ENCODE results near the gene IL1RL1. TPM values are rescaled to one million over a fixed set of nuclear protein-coding genes. Genes with fewer than 3 reads are reported as not detected.

IL1RL1 gene
- total RNA-seq, 1 experiment from 2014 or later: not detected

DNA sequence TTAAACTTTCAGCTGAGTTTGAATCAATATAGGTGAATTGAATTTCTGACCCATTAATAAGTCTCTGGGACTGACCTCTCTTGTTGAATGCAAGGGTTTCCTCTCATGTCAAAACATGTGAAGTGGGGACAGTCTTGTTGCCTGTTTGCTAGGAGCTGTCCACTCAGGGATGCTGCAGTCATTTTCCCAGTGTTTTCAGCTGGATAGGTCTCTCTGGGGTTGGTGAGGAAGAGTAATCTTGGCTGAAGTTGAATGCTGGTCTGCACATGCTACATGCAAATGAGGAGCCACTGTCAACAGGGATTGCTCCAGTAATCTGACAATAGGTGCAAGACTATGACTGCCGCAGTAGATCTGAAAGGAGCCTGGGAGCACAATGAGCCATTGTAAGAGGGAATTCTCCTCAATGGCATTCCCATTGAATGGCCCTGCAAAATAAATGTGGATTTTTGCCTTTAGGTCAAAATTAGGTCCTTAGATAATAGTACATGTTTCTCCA lies 34.1 kb upstream of the IL1RL1 start:
- no peak for DNase-seq (ENCODE audit: low spot score)
- Mint-ChIP-seq H3K4me3 (no peak overlapping the region), H3K4me1 (no peaks in the 10 kb centered on the region), H3K36me3 (peaks cover 4% of the 10 kb centered on the region), H3K27me3 (ENCODE audit: low read depth) (no peaks in the 10 kb centered on the region), H3K27ac (no peak overlapping the region), H3K9me3 (peaks cover 27% of the 10 kb centered on the region)
- TF ChIP-seq, protein P1, sequence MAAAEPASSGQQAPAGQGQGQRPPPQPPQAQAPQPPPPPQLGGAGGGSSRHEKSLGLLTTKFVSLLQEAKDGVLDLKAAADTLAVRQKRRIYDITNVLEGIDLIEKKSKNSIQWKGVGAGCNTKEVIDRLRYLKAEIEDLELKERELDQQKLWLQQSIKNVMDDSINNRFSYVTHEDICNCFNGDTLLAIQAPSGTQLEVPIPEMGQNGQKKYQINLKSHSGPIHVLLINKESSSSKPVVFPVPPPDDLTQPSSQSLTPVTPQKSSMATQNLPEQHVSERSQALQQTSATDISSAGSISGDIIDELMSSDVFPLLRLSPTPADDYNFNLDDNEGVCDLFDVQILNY (CRISPR knock-in tag; IDR thresholded peaks at IDR 0.05): no peak
- TF ChIP-seq, protein P2, sequence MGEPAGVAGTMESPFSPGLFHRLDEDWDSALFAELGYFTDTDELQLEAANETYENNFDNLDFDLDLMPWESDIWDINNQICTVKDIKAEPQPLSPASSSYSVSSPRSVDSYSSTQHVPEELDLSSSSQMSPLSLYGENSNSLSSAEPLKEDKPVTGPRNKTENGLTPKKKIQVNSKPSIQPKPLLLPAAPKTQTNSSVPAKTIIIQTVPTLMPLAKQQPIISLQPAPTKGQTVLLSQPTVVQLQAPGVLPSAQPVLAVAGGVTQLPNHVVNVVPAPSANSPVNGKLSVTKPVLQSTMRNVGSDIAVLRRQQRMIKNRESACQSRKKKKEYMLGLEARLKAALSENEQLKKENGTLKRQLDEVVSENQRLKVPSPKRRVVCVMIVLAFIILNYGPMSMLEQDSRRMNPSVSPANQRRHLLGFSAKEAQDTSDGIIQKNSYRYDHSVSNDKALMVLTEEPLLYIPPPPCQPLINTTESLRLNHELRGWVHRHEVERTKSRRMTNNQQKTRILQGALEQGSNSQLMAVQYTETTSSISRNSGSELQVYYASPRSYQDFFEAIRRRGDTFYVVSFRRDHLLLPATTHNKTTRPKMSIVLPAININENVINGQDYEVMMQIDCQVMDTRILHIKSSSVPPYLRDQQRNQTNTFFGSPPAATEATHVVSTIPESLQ (CRISPR knock-in tag; IDR thresholded peaks at IDR 0.05): no peak
- TF ChIP-seq NFATC4 (CRISPR knock-in tag; IDR thresholded peaks at IDR 0.05): no peak
- TF ChIP-seq PRRX2 (CRISPR knock-in tag; IDR thresholded peaks at IDR 0.05): no peak
- no peak for TF ChIP-seq SMAD4 (CRISPR knock-in tag; IDR thresholded peaks at IDR 0.05)
- TF ChIP-seq CREM (CRISPR knock-in tag; IDR thresholded peaks at IDR 0.05): no peak
- TF ChIP-seq GTF2I (CRISPR knock-in tag; conservative IDR thresholded peaks at IDR 0.05): no peak
- TF ChIP-seq, protein P3, sequence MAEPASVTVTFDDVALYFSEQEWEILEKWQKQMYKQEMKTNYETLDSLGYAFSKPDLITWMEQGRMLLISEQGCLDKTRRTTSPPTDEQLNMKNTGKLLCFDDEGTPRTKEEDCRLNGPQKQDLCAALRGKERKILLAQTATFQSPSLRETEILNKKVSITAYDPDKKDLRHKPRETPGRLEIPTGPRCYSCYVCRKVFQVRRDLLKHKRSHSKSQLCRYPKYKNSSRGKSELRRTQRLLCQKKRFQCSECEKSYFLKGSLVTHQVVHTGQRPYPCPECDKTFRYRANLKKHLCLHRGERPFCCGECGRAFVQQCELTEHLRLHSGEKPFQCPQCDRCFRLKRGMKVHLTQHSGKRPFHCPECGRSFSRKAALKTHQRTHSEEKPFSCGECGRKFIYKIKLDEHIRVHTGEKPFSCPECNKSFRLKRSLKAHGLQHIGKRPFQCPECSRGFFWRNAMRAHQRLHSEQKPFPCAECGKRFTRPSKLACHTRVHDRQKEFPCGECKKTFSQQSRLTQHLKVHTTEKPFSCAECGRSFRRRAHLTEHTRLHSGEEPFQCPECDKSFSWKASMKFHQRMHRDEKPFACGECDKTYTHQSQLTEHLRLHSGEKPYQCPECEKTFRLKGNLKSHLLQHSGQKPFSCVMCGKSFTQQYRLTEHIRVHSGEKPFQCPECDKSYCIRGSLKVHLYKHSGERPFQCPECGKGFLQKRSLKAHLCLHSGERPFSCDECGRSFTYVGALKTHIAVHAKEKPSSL (CRISPR knock-in tag; conservative IDR thresholded peaks at IDR 0.05): no peak
- TF ChIP-seq CREB1 (CRISPR knock-in tag; IDR thresholded peaks at IDR 0.05): no peak
- TF ChIP-seq, protein P4, sequence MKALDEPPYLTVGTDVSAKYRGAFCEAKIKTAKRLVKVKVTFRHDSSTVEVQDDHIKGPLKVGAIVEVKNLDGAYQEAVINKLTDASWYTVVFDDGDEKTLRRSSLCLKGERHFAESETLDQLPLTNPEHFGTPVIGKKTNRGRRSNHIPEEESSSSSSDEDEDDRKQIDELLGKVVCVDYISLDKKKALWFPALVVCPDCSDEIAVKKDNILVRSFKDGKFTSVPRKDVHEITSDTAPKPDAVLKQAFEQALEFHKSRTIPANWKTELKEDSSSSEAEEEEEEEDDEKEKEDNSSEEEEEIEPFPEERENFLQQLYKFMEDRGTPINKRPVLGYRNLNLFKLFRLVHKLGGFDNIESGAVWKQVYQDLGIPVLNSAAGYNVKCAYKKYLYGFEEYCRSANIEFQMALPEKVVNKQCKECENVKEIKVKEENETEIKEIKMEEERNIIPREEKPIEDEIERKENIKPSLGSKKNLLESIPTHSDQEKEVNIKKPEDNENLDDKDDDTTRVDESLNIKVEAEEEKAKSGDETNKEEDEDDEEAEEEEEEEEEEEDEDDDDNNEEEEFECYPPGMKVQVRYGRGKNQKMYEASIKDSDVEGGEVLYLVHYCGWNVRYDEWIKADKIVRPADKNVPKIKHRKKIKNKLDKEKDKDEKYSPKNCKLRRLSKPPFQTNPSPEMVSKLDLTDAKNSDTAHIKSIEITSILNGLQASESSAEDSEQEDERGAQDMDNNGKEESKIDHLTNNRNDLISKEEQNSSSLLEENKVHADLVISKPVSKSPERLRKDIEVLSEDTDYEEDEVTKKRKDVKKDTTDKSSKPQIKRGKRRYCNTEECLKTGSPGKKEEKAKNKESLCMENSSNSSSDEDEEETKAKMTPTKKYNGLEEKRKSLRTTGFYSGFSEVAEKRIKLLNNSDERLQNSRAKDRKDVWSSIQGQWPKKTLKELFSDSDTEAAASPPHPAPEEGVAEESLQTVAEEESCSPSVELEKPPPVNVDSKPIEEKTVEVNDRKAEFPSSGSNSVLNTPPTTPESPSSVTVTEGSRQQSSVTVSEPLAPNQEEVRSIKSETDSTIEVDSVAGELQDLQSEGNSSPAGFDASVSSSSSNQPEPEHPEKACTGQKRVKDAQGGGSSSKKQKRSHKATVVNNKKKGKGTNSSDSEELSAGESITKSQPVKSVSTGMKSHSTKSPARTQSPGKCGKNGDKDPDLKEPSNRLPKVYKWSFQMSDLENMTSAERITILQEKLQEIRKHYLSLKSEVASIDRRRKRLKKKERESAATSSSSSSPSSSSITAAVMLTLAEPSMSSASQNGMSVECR (CRISPR knock-in tag; IDR thresholded peaks at IDR 0.05; ENCODE audit: borderline replicate concordance): no peak
- TF ChIP-seq, protein P5, sequence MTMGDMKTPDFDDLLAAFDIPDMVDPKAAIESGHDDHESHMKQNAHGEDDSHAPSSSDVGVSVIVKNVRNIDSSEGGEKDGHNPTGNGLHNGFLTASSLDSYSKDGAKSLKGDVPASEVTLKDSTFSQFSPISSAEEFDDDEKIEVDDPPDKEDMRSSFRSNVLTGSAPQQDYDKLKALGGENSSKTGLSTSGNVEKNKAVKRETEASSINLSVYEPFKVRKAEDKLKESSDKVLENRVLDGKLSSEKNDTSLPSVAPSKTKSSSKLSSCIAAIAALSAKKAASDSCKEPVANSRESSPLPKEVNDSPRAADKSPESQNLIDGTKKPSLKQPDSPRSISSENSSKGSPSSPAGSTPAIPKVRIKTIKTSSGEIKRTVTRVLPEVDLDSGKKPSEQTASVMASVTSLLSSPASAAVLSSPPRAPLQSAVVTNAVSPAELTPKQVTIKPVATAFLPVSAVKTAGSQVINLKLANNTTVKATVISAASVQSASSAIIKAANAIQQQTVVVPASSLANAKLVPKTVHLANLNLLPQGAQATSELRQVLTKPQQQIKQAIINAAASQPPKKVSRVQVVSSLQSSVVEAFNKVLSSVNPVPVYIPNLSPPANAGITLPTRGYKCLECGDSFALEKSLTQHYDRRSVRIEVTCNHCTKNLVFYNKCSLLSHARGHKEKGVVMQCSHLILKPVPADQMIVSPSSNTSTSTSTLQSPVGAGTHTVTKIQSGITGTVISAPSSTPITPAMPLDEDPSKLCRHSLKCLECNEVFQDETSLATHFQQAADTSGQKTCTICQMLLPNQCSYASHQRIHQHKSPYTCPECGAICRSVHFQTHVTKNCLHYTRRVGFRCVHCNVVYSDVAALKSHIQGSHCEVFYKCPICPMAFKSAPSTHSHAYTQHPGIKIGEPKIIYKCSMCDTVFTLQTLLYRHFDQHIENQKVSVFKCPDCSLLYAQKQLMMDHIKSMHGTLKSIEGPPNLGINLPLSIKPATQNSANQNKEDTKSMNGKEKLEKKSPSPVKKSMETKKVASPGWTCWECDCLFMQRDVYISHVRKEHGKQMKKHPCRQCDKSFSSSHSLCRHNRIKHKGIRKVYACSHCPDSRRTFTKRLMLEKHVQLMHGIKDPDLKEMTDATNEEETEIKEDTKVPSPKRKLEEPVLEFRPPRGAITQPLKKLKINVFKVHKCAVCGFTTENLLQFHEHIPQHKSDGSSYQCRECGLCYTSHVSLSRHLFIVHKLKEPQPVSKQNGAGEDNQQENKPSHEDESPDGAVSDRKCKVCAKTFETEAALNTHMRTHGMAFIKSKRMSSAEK (CRISPR knock-in tag; IDR thresholded peaks at IDR 0.05; ENCODE audit: borderline replicate concordance): no peak
- TF ChIP-seq ZNF121 (CRISPR knock-in tag; IDR thresholded peaks at IDR 0.05): no peak
- CTCF ChIA-PET: interaction anchor here (1.8 kb wide), 1 partner anchor 26 kb away, joined by 8 read pairs; no protein-coding TSS in a partner anchor
- POLR2A ChIA-PET: no interaction called here
- no peak for ATAC-seq

Measured in WTC11 (cell line).